Cardiac fibroblast (primary cell): Measurements from ENCODE around the gene NNT.

Source experiments
- DNase-seq, 2 donors: peaks; one replicate each; pipeline versions ENCODE4 v3.0.0 to v3.0.0-alpha.2; 2010; ENCODE audit warnings: low read depth in 2 of 2
- H3K4me3 ChIP-seq, 2 donors: replicated peaks in 1 of 2; 1 replicate in 1 of 2; 2 replicates in 1 of 2; pipeline ENCODE4 v1.5.1; 2011; ENCODE audit warnings: low read depth in 2 of 2, low read length in 2 of 2, mild to moderate bottlenecking in 2 of 2, moderate library complexity in 1 of 2
- TF ChIP-seq, protein P1 (sequence below): IDR thresholded peaks from one replicate; pipeline ENCODE4 v1.5.1; 2011; ENCODE audit warnings: low read depth, mild to moderate bottlenecking, low read length, inconsistent platforms

Gene NNT

DNA sequence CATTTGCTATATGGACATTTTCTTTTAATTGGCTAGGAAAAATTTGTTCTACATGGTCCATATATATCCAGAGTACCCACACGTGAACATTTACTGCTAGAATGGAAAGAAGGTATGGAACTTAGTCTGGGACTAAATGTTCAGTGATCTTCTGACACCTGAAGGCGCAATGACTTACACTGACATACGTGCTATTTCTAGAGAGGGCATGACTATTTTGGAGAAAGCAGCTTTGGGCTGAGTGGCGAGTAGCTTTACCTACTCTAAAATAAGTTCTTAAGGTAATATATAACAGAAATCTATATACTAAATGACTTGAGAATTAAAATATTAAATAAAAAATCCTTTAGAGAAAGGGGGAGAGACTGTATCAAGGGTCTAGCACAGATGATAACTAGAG, 10.4 kb downstream of the NNT start:
- TF ChIP-seq, protein P1, sequence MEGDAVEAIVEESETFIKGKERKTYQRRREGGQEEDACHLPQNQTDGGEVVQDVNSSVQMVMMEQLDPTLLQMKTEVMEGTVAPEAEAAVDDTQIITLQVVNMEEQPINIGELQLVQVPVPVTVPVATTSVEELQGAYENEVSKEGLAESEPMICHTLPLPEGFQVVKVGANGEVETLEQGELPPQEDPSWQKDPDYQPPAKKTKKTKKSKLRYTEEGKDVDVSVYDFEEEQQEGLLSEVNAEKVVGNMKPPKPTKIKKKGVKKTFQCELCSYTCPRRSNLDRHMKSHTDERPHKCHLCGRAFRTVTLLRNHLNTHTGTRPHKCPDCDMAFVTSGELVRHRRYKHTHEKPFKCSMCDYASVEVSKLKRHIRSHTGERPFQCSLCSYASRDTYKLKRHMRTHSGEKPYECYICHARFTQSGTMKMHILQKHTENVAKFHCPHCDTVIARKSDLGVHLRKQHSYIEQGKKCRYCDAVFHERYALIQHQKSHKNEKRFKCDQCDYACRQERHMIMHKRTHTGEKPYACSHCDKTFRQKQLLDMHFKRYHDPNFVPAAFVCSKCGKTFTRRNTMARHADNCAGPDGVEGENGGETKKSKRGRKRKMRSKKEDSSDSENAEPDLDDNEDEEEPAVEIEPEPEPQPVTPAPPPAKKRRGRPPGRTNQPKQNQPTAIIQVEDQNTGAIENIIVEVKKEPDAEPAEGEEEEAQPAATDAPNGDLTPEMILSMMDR = no peak
- DNase-seq = no peak
- H3K4me3 ChIP-seq = no peak overlapping the region

GRCh38 chr5:43615445-43616184, 12.6 kb downstream of the NNT start:
- TF ChIP-seq, protein P1 = no peak
- no peak for DNase-seq
- H3K4me3 ChIP-seq = no peak overlapping the region

DNA sequence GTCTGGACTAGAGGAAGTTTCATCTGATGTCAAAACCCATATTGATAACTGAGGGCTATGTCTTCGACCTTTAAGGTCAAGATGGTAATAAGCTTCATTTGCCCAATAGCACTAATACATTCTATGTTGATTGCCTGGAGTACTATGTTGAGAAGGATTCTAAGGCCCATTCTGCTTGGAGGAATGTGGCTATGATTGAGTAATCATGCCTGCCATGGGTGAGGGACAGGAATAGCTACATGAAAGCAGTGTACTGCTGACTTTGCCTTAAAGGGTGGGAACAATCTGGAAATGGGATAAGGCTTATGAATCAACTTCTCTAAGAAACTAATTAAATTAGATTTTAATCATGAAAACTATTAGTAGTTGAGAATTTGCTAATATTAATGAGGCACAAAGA, 13.6 kb downstream of the NNT start:
- H3K4me3 ChIP-seq = no peak overlapping the region
- DNase-seq = peak; percentile 58 to 62
- TF ChIP-seq, protein P1 = no peak

- TF ChIP-seq, protein P1 = no peak
- peak; percentile 17 to 64 for DNase-seq
- H3K4me3 ChIP-seq = no peak overlapping the region
Measured at GRCh38 chr5:43619380-43619779, 16.4 kb downstream of the NNT start.

GRCh38 chr5:43619911-43620310, 16.9 kb downstream of the NNT start:
- DNase-seq = no peak
- no peak overlapping the region for H3K4me3 ChIP-seq
- TF ChIP-seq, protein P1 = no peak

DNA sequence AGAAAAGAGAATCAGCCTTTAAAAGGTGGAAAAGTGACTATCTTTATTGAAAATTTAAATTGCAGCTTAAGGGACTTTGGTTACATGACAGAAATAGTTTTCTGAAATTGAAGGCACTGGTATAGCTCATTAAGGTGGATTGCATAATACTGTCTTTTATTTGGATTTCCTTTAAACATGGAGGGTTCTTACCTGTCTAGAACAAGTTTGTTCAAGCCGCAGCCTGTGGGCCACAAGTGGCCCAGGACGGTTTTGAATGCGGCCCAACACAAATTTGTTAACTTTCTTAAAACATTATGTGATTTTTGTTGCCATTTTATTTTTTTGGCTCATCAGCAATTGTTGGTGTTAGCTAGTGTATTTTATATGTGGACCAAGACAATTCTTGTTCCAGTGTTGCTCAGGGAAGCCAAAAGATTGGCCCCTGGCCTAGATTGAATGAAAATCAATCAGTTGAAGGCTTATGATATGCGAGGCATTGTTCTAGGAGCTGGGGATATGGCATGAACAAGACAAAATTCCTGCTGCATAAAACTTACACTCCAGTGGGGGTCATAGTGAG, 18.0 kb downstream of the NNT start:
- DNase-seq = no peak
- TF ChIP-seq, protein P1 = no peak
- no peak overlapping the region for H3K4me3 ChIP-seq
